Adrenal gland (tissue), 12 donors: ENCODE data around the gene BNC2. TPM values are rescaled to one million over a fixed set of nuclear protein-coding genes. Genes with fewer than 3 reads are reported as not detected.

Experiments used
- DNase-seq, 7 donors: peaks; one replicate each; pipeline ENCODE4 v3.0.0-alpha.2; 2019 to 2020
- H3K27ac ChIP-seq, 5 donors: fragments of 200-600 bp; sonication (generic) in 4 of 5; 1 replicate in 3 of 5; 2 replicates in 2 of 5; pipeline versions ENCODE4 v1.5.1 to v1.8.0; 2016 to 2020; ENCODE audit warnings: mild to moderate bottlenecking in 1 of 5
- H3K27me3 ChIP-seq: fragments of 200-600 bp; 2 replicates; pipeline ENCODE4 v1.8.0; 2021
- H3K36me3 ChIP-seq, 2 donors: fragments of 200-600 bp; replicated peaks in 1 of 2; 1 replicate in 1 of 2; 2 replicates in 1 of 2; pipeline versions ENCODE4 v1.5.1 to v1.8.0; 2018 to 2022
- H3K4me1 ChIP-seq, 2 donors: fragments of 200-600 bp; replicated peaks in 1 of 2; 1 replicate in 1 of 2; 2 replicates in 1 of 2; pipeline versions ENCODE4 v1.5.1 to v1.8.0; 2018 to 2021
- H3K4me3 ChIP-seq, 4 donors: fragments of 200-600 bp; sonication (generic) in 3 of 4; one replicate each; pipeline ENCODE4 v1.5.1; 2016 to 2018
- H3K9me3 ChIP-seq, 3 donors: fragments of 200-600 bp; sonication (generic) in 1 of 3; replicated peaks in 1 of 3; 1 replicate in 2 of 3; 2 replicates in 1 of 3; pipeline versions ENCODE4 v1.5.1 to v1.8.0; 2016 to 2021
- CTCF ChIP-seq, 6 experiments: fragments of 450-650 bp in 4 of 6; fragments of 200-600 bp in 2 of 6; sonication (generic) in 1 of 6; IDR thresholded peaks; 1 replicate in 5 of 6; 2 replicates in 1 of 6; pipeline versions ENCODE4 v1.5.1 to v1.8.0; 2016 to 2021; ENCODE audit warnings: antibody characterized with exemption in 6 of 6, mild to moderate bottlenecking in 2 of 6, moderate library complexity in 1 of 6
- POLR2A ChIP-seq, 2 donors: fragments of 450-650 bp; IDR thresholded peaks; one replicate each; pipeline ENCODE4 v1.6.1; 2017; ENCODE audit warnings: antibody characterized with exemption in 2 of 2, mild to moderate bottlenecking in 2 of 2, moderate library complexity in 1 of 2
- WGBS, 4 donors: extraction: QIAGEN DNeasy Blood & Tissue Kit in 2 of 4; methylation state at CpG; one replicate each; pipeline versions ENCODE4 v1.1.5 to v1.1.7; 2013 to 2017; 5-methylcytosine and 5-hydroxymethylcytosine counted together
- intact Hi-C, 2 donors: fragments of 100-400 bp; cut with DNase I; formaldehyde crosslinking; loops; one replicate each; pipeline versions ENCODE4 v1.14.1 to v1.15.0; 2022 to 2023
- polyA plus RNA-seq, 3 donors: library from polyadenylated mRNA; stranded (reverse); fragments of 200-250 nt in 2 of 3; fragments of 350-450 nt in 1 of 3; fragmentation: Illumina TruSeq in 1 of 3; extraction: RNeasy Lipid Tissue Mini Kit (QIAGEN cat#74804) in 1 of 3; gene quantifications; one replicate each; pipeline ENCODE4 v1.2.3, GENCODE V29; 2013 to 2014
- total RNA-seq, 9 donors: library from RNA; depleted of rRNA in 4 of 9; stranded (reverse); fragments of >200 nt in 4 of 9; fragments of 120-200 nt in 1 of 9; fragmentation: NEBNext Ultra II Directional in 1 of 9; extraction: Animal tissue kit (Norgen Biotek cat#: 25700) in 1 of 9; gene quantifications; one replicate each; pipeline versions ENCODE4 v1.1.0 to v1.2.4, GENCODE V29; 2013 to 2023
- donor health status: healthy with polysubstance abuse.
- donor health status: Bipolar disorder and iron deficiency.
- donor health status: DM: yes; HTN: yes; CAD: no.
- donor health status: DM: no; HTN: no; CAD: no.
- donor health status: DM: no; HTN: no; CAD: no.
- donor health status: DM: yes; HTN: yes; CAD: no.

The BNC2 gene
- total and polyA plus RNA-seq, 12 donors: 1.1 to 11.1 (median 5.0) TPM

- WGBS, 4 donors: 55 to 69% (median 62%) methylated on average over 2 of the region's 2 CpGs
- intact Hi-C loops: no loop called here
- no peak for DNase-seq
- Histone ChIP-seq H3K36me3 (no peaks in the 10 kb centered on the region), H3K9me3 (no peaks in the 10 kb centered on the region), H3K27ac (no peak overlapping the region), H3K4me3 (no peak overlapping the region), H3K27me3 (no peaks in the 10 kb centered on the region), H3K4me1 (peaks cover 0 to 5% of the 10 kb centered on the region in 2 donors)
- TF ChIP-seq CTCF (IDR thresholded peaks at IDR 0.05): no peak
- no peak for TF ChIP-seq POLR2A (IDR thresholded peaks at IDR 0.05)
Observed at GRCh38 chr9:16579872-16580432, 290.5 kb downstream of the BNC2 start.

DNA sequence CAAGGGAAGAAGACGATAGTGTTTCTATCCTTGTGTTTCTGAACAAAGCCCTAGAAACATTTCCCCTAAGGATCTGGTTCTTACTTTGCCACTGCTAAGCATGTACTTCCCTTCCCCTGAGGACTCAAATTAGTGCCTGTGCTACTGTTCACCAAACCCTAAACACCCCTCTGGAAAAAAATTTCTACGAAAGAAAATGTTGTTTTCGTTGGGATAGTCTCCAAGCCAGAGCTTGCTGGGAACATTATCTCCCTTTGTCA lies 294.6 kb downstream of the BNC2 start:
- Histone ChIP-seq H3K36me3 (no peaks in the 10 kb centered on the region), H3K4me1 (peaks cover 0 to 5% of the 10 kb centered on the region in 2 donors), H3K4me3 (peak overlapping the region in 1 of 4 donors; percentile 16), H3K27ac (peak overlapping the region in 3 of 5 donors; percentile 12 to 44 (median 20)), H3K9me3 (no peaks in the 10 kb centered on the region), H3K27me3 (no peaks in the 10 kb centered on the region)
- no peak for DNase-seq
- intact Hi-C loops: no loop called here
- 44 to 61% (median 50%) methylated on average over 3 of the region's 3 CpGs for WGBS, 4 donors
- no peak for TF ChIP-seq POLR2A (IDR thresholded peaks at IDR 0.05)
- TF ChIP-seq CTCF (IDR thresholded peaks at IDR 0.05): no peak

GRCh38 chr9:16575142-16575985 lies 295.1 kb downstream of the BNC2 start:
- H3K9me3 ChIP-seq: no peaks in the 10 kb centered on the region
- TF ChIP-seq CTCF (IDR thresholded peaks at IDR 0.05) (peak in 3 of 6 experiments; percentile 5 to 27 (median 26)), POLR2A (IDR thresholded peaks at IDR 0.05) (no peak)
- intact Hi-C loops: no loop called here
- H3K27ac ChIP-seq: peak overlapping the region in 3 of 5 donors; percentile 12 to 44 (median 20)
- H3K27me3 ChIP-seq: no peaks in the 10 kb centered on the region
- no peak overlapping the region for H3K4me3 ChIP-seq
- H3K4me1 ChIP-seq: peaks cover 0 to 5% of the 10 kb centered on the region in 2 donors
- no peaks in the 10 kb centered on the region for H3K36me3 ChIP-seq
- 59 to 70% (median 64%) methylated on average over 11 of the region's 11 CpGs for WGBS, 4 donors
- DNase-seq: peak in 6 of 7 donors; percentile 29 to 43 (median 36)

DNA sequence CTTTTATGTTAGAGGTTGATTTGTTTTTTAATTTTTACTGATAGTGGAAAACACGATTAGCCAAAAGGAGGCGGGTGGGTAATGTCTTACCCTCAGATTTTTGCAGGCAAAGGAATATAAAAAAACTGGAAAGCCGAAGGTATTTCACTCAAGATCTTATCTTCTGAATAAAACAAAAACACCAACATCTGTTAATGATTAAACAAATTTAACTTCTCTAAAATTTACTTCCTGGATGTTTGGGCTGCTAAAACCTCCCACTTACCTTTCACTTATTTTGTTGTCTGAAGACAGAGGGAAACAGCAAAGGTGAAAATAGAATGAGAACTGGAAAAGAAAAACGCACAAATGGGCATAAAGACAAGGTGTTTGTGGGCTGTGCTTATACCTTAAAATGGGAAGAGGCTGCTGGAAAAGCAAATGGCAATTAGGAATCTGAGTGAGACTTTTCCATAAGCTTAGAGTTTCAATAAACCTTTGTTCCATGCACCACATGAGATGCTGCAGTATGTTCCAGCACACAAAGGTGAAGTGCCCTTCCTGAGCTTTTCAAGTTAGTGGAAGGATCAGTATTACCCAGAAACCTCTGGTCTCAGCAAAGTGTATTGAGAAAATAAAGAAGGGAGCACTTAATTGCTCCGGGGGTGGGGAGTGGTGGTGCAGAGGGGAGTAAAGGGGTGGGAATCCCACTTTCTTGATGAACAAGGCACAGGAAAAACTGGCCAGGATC lies 298.3 kb downstream of the BNC2 start:
- no peak for TF ChIP-seq CTCF (IDR thresholded peaks at IDR 0.05)
- no peak for TF ChIP-seq POLR2A (IDR thresholded peaks at IDR 0.05)
- H3K9me3 ChIP-seq: no peaks in the 10 kb centered on the region
- no peaks in the 10 kb centered on the region for H3K27me3 ChIP-seq
- 66 to 85% (median 73%) methylated on average over 5 of the region's 5 CpGs for WGBS, 4 donors
- peaks cover 0 to 5% of the 10 kb centered on the region in 2 donors for H3K4me1 ChIP-seq
- H3K4me3 ChIP-seq: no peak overlapping the region
- H3K27ac ChIP-seq: no peak overlapping the region
- intact Hi-C loops: no loop called here
- no peaks in the 10 kb centered on the region for H3K36me3 ChIP-seq
- DNase-seq: no peak
